WTC11 (cell line): Measurements from ENCODE around the gene THY1. TPM values are rescaled to one million over a fixed set of nuclear protein-coding genes. Genes with fewer than 3 reads are reported as not detected.

ENCODE experiments used
- ATAC-seq: fragments of 200-7000 bp; cut with Tn5 transposase; 2 replicates; pipeline ENCODE4 v1.10.0; 2021; ENCODE audit warnings: mild to moderate bottlenecking, moderate library complexity
- CTCF ChIA-PET: fragments of 300-600 bp; sonication (Branson Sonifier 250); formaldehyde crosslinking; loops from one replicate; lab custom pipeline; 2021; ENCODE audit warnings: antibody characterized with exemption; lab: Charles Lee
- POLR2A ChIA-PET: fragments of 350-600 bp; sonication (Branson Sonifier 250); formaldehyde crosslinking; loops from one replicate; lab custom pipeline; 2021; ENCODE audit warnings: antibody characterized with exemption; lab: Charles Lee
- DNase-seq: peaks from one replicate; pipeline ENCODE4 v3.0.0; 2021; ENCODE audit warnings: low spot score
- H3K27ac Mint-ChIP-seq: 2 replicates; pipeline ENCODE4 v1.8.0; 2021; ENCODE audit warnings: mixed read lengths
- H3K27me3 Mint-ChIP-seq: 2 replicates; pipeline ENCODE4 v1.8.0; 2021; ENCODE audit warnings: low read depth, mild to moderate bottlenecking, moderate library complexity, mixed read lengths
- H3K36me3 Mint-ChIP-seq: 2 replicates; pipeline ENCODE4 v1.8.0; 2021; ENCODE audit warnings: mixed read lengths
- H3K4me1 Mint-ChIP-seq: 2 replicates; pipeline ENCODE4 v1.8.0; 2022; ENCODE audit warnings: mixed read lengths
- H3K4me3 Mint-ChIP-seq: 2 replicates; pipeline ENCODE4 v1.8.0; 2021; ENCODE audit warnings: mild to moderate bottlenecking, moderate library complexity, mixed read lengths
- H3K9me3 Mint-ChIP-seq: 2 replicates; pipeline ENCODE4 v1.8.0; 2021; ENCODE audit warnings: mixed read lengths
- ATF6 ChIP-seq: sonication (generic); formaldehyde crosslinking; IDR thresholded peaks from 2 replicates; pipeline ENCODE4 v1.8.1; 2023; ENCODE audit warnings: mild to moderate bottlenecking, missing genetic modification reagents
- GABPB1 ChIP-seq: sonication (generic); formaldehyde crosslinking; IDR thresholded peaks from 2 replicates; pipeline ENCODE4 v1.8.1; 2023; ENCODE audit warnings: mild to moderate bottlenecking, missing genetic modification reagents
- GRHL2 ChIP-seq: fragments of 250-450 bp; sonication (Bioruptor Pico); IDR thresholded peaks from 2 replicates; pipeline ENCODE4 v1.8.0; 2022; ENCODE audit warnings: mild to moderate bottlenecking, moderate library complexity; ENCODE audit not compliant: insufficient replicate concordance, severe bottlenecking
- IRF2 ChIP-seq: sonication (generic); formaldehyde crosslinking; IDR thresholded peaks from 2 replicates; pipeline ENCODE4 v1.8.0; 2022; ENCODE audit warnings: low read depth, missing genetic modification reagents, borderline replicate concordance
- PRDM15 ChIP-seq: sonication (generic); formaldehyde crosslinking; IDR thresholded peaks from 2 replicates; pipeline ENCODE4 v1.8.0; 2022; ENCODE audit warnings: missing genetic modification reagents
- RORB ChIP-seq: fragments of 250-450 bp; sonication (Bioruptor Pico); IDR thresholded peaks from 2 replicates; pipeline ENCODE4 v1.9.0; 2021; ENCODE audit warnings: mild to moderate bottlenecking
- TEAD1 ChIP-seq: sonication (generic); formaldehyde crosslinking; IDR thresholded peaks from 2 replicates; pipeline ENCODE4 v1.8.0; 2022; ENCODE audit warnings: mild to moderate bottlenecking, missing genetic modification reagents
- ZNF317 ChIP-seq: sonication (generic); formaldehyde crosslinking; IDR thresholded peaks from 2 replicates; pipeline ENCODE4 v1.8.1; 2023; ENCODE audit warnings: low read depth, mild to moderate bottlenecking, moderate library complexity, missing genetic modification reagents, borderline replicate concordance
- ZNF423 ChIP-seq: fragments of 250-450 bp; sonication (Bioruptor Pico); IDR thresholded peaks from 2 replicates; pipeline ENCODE4 v2.1.2; 2022; ENCODE audit warnings: mild to moderate bottlenecking, moderate library complexity
- ZNF671 ChIP-seq: fragments of 250-450 bp; sonication (Bioruptor Pico); IDR thresholded peaks from 2 replicates; pipeline ENCODE4 v1.8.0; 2021; ENCODE audit warnings: mild to moderate bottlenecking
- total RNA-seq: library from RNA; stranded (reverse); gene quantifications from 3 replicates; pipeline ENCODE4 v1.2.3, GENCODE V29; 2021

THY1 gene
- total RNA-seq, 1 experiment from 2014 or later: 325 TPM

GRCh38 chr11:119369132-119369925 is 53.6 kb downstream of the THY1 start:
- no peak for ATAC-seq
- peaks cover 49% of the 10 kb centered on the region for H3K4me1 Mint-ChIP-seq

DNA sequence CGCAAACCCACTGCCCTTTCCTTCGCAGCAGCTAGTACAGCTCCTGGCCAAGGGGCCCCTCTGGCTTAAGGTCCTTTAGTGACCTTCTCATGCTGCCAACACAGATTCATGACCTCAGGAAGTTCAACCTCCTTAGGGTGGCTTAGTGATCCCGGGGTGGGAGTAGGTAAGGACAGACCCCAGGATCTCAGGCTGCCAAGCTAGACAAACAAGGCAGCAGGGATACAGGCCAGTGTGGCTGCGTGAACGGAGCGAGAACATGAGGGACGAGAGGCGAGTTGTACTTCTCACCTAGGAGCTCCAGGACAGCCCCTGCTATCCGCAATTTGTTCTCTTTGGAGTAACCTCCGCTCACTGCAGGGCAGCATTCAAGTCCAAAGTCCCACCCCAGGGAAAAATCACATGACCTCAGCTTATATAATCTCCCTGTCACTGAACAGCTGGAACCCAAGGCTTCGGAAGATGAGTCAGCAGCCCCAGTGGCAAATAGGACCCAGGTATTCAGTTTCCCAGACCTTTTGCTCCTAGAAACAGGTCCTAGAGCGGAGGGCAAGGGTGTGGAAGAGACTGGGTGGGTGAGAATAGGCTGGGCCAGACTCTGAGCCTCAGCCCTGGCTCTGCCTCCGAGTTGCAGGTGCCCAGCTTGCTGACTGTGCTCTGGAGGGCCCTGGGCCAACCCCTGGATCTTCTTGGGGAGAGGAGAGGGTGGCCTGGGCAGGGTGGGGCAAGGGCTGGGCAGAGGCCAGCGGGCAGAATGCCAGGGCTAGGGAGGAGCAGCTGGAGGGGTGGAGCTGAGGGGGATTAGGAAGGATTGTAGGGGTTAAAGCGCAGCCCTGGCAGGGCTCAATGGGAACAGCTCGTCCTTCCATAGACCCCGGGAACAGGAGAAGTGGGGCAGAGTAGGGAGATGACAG is 54.6 kb downstream of the THY1 start:
- Mint-ChIP-seq H3K9me3 (no peaks in the 10 kb centered on the region), H3K36me3 (peaks cover 2% of the 10 kb centered on the region; the same call in 1 of the 2 replicates), H3K27me3 (peaks cover 29% of the 10 kb centered on the region)
- ATAC-seq: no peak
- no peak for TF ChIP-seq ATF6 (CRISPR knock-in tag)
- 0 out of 2 replicates have a peak, but pooled peaks have one; percentile 5 for TF ChIP-seq GABPB1
- TF ChIP-seq, all 79 proteins: peak for 1
- CTCF ChIA-PET: interaction anchor here (0.5 to 11.0 kb wide), 13 partner anchors 7 to 457 kb away, joined by 3 to 190 read pairs (median 4); partner anchors contain the start of genes C1QTNF5, CBL and USP2
- Mint-ChIP-seq H3K4me3 (no peak overlapping the region), H3K27ac (no peak overlapping the region), H3K4me1 (peaks cover 43% of the 10 kb centered on the region)
- POLR2A ChIA-PET: interaction anchor here (0.6 kb wide), 1 partner anchor 239 kb away, joined by 3 read pairs; no protein-coding TSS in a partner anchor
- DNase-seq: no peak

More at GRCh38 chr11:119369132-119369925, 53.6 kb downstream of the THY1 start:
- no peak overlapping the region for H3K4me3 Mint-ChIP-seq
- no peak for DNase-seq
- TF ChIP-seq RORB: no peak
- H3K27me3 Mint-ChIP-seq: peaks cover 24% of the 10 kb centered on the region
- POLR2A ChIA-PET: no interaction called here
- H3K27ac Mint-ChIP-seq: no peak overlapping the region
- H3K9me3 Mint-ChIP-seq: no peaks in the 10 kb centered on the region
- CTCF ChIA-PET: interaction anchor here (0.7 to 11.0 kb wide), 11 partner anchors 9 to 163 kb away, joined by 3 to 190 read pairs (median 5); partner anchors contain the start of genes C1QTNF5, CBL and USP2
- H3K36me3 Mint-ChIP-seq: peaks cover 2% of the 10 kb centered on the region; the same call in 1 of the 2 replicates

GRCh38 chr11:119367661-119368120 is 55.3 kb downstream of the THY1 start:
- ATAC-seq: no peak
- Mint-ChIP-seq H3K27ac (no peak overlapping the region), H3K27me3 (peaks cover 36% of the 10 kb centered on the region), H3K9me3 (no peaks in the 10 kb centered on the region), H3K36me3 (peaks cover 2% of the 10 kb centered on the region; the same call in 1 of the 2 replicates), H3K4me3 (no peak overlapping the region), H3K4me1 (peaks cover 41% of the 10 kb centered on the region)
- DNase-seq: no peak
- POLR2A ChIA-PET: interaction anchor here (0.6 to 0.8 kb wide), 2 partner anchors 9 to 238 kb away, joined by 3 read pairs; no protein-coding TSS in a partner anchor
- TF ChIP-seq IRF2 (CRISPR knock-in tag): no peak
- TF ChIP-seq TEAD1 (CRISPR knock-in tag): no peak
- no peak for TF ChIP-seq ZNF671 (CRISPR knock-in tag)
- TF ChIP-seq ZNF423 (CRISPR knock-in tag): no peak
- no peak for TF ChIP-seq GRHL2 (CRISPR knock-in tag)
- TF ChIP-seq ZNF317 (CRISPR knock-in tag): no peak
- TF ChIP-seq PRDM15 (CRISPR knock-in tag): no peak
- TF ChIP-seq RORB: no peak
- CTCF ChIA-PET: interaction anchor here (0.6 to 11.0 kb wide), 7 partner anchors 8 to 456 kb away, joined by 3 to 190 read pairs (median 6); partner anchors contain the start of genes C1QTNF5 and USP2

Other genes with a start within 250 kb of the THY1 start
- 0.32 to 0.59 TPM in 2 of 3 replicates, not detected in the other for gene NHERF4, start 237.7 kb downstream of the THY1 start, total RNA-seq
- gene CBL, start 216.8 kb downstream of the THY1 start, total RNA-seq: 45.6 to 47.9 TPM (median 46.7 TPM) in 3 replicates
- 20.7 to 26.4 TPM (median 22.1 TPM) in 3 replicates for gene MCAM, start 106.0 kb downstream of the THY1 start, total RNA-seq
- 90.0 to 91.1 TPM (median 90.6 TPM) in 3 replicates for gene RNF26, start 88.6 kb downstream of the THY1 start, total RNA-seq
- 2.0 to 3.0 TPM (median 2.2 TPM) in 3 replicates for gene C1QTNF5, start 82.3 kb downstream of the THY1 start, total RNA-seq
- not detected in 3 replicates for gene MFRP, start 76.5 kb downstream of the THY1 start, total RNA-seq
- 7.3 to 8.2 TPM (median 8.0 TPM) in 3 replicates for gene USP2, start 41.5 kb downstream of the THY1 start, total RNA-seq